MV-4-11 (cell line): ENCODE data around the gene ATG9A.
A peak's percentile ranks its signal among the peaks of the same experiment; 100 is the strongest.
"Not testable (repeated sequence)": the region's sequence is repeated elsewhere in the genome, so short reads cannot be mapped to it uniquely, and the experiment has no call there.

Experiments
- DNase-seq: peaks from one replicate; lab custom pipeline; 2025; lab: John Stamatoyannopoulos, UW

Gene ATG9A

DNA sequence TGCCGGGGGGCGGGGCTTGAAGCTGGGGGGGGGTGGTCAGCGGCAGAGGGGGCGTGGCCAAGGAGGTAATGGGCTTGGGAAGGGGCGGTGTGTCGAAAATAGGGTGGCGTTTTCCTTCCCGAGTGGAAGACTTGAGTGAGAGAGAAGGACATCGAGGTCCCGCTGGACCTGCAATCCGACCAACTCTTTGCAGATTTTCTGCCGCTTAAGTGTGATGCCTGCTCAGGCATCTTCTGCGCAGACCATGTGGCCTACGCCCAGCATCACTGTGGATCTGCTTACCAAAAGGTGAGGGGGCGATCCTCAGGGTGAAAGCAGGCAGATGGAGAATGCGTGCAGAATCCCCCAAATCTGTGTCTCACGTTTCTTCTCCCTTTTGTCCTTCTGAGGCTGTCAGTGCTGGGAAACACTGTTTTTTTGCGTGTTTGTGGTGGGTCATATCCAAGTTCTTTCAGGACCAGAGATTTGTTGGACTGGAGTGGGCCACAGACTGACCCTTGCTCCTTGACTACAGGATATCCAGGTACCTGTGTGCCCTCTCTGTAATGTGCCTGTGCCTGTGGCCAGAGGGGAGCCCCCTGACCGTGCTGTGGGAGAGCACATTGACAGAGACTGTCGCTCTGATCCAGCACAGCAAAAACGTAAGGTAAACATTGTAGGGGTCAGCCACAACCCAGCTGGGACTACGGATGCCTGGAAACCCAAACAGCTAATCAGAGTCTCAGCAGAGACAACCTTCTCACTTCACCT is 22.1 kb downstream of the ATG9A start:
- DNase-seq: no peak

DNA sequence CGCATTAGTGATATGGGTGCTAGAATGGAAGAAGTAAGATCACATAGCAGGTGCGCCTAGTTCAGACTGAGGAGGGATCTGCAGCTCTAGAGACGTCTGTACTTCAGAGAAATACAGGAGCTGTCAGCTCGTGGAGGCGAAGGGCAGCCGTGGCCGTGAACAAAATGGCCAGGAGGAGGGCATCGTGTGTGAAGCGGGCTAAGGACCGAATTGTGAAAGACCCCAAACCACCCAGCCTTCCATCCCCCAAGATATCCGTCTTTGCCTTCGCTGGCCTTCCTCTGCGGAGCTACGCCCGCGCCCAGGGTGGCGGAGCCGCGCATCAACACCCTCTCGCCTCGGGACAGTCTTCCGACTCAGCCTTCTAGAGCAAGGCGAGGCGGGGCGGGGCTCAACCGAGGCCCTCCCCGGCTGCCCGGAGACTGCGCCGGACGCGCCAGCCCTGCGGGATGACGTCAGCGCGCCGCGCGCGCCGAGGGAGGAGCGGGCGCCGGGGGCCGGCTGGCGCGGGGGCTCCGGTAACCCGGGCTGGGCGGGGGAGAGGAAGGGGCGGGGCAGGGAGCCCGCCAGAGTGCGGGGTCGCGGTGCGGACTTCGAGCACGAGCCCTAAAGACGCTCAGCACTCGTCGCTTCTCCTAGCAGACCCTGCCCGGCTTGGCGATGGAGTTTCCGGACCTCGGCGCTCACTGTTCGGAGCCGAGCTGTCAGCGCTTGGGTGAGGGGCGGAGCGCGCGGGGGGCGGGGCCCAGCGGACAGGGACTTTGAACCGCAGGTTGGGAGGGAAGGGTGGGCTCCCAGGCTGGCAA is 22.9 kb downstream of the ATG9A start, which contains the start of gene ZFAND2B:
ZFAND2B (plus strand) TSS at position 455 of the 806 bp plus-strand sequence; CDS start at position 661, 206 bp downstream.
- peak; percentile 86 for DNase-seq

DNA sequence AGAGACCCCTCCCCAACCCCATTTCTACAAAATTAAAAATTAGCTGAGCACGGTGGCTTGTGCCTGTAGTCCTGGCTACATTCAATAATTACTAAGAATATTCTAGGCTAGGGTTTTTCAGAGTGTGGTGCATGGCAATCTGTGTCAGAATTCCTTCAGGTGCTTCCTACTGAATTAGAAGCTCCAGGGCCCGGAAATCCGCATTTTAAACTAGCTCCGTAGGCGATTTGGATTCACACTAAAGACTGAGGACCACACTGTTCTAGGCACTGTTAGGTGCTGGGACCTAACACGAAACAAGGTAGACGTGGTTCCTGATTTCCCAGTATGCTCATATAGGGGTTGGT is 23.5 kb downstream of the ATG9A start:
- no peak for DNase-seq

DNA sequence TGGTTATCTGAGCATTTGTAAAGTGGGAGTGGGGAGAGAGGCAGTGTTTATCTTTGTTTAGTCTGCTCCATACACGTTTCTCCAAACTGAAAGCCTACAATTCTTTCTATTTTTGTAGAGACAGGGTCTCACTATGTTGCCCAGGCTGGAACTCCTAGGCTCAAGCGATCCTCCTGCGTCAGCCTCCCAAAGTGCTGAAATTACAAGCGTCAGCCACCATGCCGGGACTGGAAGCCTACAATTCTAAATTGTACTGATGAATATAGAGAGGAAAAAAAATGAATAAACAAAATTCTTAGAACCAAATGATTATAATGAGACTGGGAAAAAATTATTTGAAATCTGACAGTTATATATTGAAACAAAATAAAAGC is 24.3 kb downstream of the ATG9A start:
- no peak for DNase-seq

DNA sequence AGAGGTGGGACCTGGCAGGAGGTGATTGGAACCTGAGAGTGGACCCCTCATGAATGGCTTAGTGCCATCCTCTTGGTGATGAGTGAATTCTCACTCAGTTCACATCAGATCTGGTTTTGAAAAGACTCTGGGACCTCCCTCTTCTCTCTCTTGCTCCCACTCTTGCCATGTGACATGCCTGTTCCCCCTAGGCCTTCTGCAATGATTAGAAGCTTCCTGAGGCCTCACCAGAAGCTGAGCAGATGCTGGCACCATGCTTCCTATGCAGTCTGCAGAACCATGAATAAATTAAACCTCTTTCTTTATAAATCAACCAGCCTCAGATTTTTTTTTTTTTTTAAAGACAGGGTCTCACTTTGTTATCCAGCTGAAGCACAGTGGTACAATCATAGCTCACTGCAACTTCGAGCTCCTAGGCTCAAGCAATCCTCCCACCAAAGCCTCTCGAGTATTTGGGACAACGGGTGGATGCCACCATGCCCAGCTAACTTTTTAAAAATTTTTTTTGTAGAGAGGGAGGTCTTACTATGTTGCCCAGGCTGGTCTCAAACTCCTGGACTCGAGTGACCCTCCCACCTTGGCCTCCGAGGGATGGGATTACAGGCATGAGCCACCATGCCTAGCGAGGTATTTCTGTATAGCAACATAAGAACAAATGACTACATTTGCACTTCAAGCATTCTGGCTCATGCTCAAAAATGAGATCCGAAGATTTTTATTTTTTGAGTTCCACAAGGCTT is 24.8 kb downstream of the ATG9A start:
- no peak for DNase-seq

DNA sequence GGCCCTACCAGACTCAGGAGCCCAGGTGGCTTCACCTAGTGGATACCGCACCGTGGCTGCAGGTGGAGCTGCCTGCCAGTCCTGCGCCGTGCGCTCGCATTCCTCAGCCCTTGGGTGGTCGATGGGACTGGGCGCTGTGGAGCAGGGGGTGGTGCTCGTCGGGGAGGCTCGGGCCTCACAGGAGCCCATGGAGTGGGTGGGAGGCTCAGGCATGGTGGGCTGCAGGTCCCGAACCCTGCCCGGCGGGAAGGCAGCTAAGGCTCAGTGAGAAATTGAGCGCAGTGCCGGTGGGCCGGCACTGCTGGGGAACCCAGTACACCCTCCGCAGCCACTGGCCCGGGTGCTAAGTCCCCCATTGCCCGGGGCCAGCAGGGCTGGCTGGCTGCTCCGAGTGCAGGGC is 28.1 kb downstream of the ATG9A start:
- DNase-seq: not testable (repeated sequence)

DNA sequence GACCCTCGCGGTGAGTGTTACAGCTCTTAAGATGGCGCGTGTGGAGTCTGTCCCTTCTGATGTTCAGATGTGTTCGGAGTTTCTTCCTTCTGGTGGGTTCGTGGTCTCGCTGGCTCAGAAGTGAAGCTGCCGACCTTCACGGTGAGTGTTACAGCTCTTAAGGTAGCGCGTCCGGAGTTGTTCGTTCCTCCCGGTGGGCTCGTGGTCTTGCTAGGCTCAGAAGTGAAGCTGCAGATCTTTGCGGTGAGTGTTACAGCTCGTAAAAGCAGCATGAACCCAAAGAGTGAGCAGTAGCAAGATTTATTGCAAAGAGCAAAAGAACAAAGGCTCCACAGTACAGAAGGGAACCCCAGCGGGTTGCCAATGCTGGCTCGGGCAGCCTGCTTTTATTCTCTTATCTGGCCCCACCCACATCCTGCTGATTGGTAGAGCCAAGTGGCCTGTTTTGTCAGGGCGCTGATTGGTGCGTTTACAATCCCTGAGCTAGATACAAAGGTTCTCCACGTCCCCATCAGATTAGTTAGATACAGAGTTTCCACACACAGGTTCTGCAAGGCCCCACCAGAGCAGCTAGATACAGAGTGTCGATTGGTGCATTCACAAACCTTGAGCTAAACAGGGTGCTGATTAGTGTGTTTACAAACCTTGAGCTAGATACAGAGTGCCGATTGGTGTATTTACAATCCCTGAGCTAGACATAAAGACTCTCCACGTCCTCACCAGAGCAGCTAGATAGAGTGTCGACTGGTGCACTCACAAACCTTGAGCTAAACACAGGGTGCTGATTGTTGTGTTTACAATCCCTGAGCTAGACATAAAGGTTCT is 28.7 kb downstream of the ATG9A start:
- not testable (repeated sequence) for DNase-seq

DNA sequence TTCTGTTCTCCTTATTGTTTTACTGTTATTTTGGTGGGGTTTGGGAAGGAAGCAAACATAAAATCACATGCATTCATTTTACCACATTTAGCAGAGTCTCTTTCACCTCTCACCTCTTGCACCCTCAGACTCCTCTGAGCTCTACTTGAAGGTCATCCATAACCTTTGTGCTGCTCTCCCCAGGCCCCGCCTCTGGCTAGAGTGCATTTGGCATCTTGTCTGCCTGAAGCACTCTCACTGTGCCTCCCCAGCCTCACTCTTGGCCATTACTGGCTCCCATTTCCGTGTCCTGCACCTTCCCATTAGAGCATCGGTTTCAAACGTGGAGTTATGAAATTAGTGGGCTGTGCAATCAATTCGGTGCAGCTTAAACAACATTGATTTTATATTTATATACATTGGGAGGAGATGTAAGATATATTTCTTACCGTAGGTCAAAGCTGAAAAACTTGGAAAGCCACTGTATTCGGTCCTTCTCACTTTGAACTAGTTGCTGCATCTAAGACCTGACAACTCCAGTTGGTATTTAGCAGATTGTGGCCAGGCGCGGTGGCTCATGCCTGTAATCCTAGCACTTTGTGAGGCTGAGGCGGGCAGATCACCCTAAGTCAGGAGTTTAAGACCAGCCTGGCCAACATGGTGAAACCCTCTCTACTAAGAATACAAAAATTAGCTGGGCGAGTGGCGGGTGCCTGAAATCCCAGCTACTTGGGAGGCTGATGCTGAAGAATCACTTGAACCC is 29.8 kb downstream of the ATG9A start:
- no peak for DNase-seq

DNA sequence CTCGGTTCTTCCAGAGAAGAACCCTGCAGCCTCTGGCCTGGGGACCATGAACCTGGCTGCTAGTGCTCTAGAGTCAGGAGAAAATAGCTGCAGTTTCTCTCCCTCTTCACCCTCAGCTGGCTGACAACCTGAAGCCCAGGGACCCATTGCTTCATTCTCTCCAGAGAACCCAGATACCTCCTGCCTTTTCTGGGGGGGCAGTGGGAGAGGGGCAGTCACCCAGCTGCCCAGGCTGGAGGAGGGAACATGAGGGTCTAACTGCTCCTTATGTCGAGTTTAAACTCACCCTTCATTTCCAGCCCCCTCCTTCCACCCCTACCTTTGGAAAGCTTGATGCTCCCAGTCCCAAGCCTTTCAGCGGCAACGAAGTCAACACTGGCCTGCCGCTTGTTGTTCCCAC is 30.5 kb downstream of the ATG9A start:
- DNase-seq: no peak

DNA sequence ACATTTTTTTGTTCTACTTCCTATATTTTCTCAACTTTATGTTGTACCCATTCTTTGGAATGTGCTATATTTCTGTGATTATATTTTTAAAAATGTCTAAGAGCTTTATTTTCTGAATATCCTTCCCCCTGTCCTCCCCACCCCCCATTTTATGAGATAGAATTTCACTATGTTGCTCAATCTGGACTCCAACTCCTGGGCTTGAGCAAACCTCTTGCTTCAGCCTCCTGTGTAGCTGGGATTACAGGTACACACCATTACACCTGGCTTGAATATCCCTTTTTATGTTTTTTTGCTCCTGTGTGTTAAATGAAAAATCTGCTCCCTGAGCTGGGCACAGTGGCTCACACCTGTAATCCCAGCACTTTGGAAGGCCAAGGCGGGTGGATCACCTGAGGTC is 32.0 kb downstream of the ATG9A start:
- DNase-seq: no peak

DNA sequence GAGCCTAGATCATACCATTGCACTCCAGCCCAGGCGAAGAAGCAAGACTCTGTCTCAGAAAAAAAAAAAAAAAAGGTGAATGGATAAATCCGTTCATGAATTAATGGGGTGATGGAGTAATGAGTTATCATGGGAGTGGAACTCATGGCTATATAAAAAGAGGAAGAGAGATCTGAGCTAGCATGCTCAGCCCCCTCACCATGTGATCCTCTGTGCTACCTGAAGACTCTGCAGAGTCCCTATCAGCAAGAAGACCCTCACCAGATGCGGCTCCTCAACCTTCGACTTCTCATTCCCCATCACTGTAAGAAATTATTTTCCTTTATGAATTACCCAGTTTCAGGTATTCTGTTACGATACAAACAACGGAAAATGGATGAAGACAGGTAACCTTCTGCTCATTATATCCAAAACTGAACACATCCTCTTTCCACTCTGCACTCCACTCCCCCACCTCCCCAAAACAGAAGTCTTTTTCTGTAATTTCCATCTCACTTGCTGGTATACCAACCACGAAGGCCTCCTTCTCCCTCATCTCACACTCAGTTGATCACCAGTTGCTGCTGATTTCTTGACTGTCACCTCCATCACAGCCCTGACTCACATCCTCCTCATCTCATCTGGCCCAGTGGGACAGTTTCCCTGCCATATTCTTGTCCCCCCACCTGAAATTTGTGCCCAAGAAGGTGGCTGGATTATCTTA is 42.5 kb downstream of the ATG9A start:
- DNase-seq: no peak

DNA sequence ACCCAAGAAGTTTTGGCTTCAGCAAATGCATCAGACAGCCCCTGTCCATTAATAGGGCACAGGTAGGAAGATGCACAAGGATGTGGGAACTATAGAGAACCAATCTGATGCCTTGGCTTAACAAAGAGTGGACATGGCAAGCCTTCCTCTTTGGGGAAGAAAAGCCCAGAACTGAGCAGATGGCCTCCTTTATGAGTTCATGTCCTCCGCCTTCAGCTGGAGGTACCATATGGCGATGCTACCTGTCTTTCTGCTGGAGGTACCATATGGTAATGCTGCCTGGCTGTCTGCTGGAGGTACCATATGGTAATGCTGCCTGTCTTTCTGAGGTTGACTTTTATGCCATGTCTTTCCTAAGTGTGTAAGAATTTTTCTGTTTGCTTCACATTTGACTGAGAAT is 45.3 kb downstream of the ATG9A start:
- DNase-seq: no peak

DNA sequence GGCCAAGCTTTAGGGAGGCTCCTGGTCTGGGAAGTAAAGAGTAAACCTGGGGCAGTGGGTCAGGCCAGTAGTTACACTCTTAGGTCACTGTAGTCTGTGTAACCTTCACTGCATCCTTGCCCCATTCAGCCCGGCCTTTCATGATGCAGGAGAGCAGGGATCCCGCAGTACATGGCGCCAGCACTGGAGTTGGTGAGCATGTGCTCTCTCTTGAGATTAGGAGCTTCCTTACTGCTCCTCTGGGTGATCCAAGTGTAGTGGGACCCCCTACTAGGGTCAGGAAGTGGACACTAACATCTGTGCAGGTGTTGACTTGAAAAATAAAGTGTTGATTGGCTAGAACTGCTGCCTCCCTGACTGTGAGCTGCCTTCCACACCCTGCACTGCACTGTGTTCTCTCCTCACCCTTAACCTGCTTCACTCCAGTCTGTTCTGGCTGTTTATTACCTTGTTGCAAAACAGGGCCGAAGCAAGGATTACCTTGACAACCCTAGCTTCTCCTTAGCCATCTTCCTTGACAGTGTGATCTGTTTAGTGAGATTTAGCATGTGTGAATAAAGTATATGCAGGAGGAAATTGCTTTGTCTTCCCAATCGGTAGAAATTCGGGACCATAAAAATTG is 46.2 kb downstream of the ATG9A start:
- DNase-seq: no peak

DNA sequence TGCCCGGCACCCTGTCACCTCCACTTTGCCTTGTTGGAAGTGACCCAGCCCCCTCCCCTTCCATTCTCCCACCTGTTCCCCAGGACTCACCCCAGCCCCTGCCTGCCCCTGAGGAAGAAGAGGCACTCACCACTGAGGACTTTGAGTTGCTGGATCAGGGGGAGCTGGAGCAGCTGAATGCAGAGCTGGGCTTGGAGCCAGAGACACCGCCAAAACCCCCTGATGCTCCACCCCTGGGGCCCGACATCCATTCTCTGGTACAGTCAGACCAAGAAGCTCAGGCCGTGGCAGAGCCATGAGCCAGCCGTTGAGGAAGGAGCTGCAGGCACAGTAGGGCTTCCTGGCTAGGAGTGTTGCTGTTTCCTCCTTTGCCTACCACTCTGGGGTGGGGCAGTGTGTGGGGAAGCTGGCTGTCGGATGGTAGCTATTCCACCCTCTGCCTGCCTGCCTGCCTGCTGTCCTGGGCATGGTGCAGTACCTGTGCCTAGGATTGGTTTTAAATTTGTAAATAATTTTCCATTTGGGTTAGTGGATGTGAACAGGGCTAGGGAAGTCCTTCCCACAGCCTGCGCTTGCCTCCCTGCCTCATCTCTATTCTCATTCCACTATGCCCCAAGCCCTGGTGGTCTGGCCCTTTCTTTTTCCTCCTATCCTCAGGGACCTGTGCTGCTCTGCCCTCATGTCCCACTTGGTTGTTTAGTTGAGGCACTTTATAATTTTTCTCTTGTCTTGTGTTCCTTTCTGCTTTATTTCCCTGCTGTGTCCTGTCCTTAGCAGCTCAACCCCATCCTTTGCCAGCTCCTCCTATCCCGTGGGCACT is 46.9 kb downstream of the ATG9A start:
- DNase-seq: no peak

DNA sequence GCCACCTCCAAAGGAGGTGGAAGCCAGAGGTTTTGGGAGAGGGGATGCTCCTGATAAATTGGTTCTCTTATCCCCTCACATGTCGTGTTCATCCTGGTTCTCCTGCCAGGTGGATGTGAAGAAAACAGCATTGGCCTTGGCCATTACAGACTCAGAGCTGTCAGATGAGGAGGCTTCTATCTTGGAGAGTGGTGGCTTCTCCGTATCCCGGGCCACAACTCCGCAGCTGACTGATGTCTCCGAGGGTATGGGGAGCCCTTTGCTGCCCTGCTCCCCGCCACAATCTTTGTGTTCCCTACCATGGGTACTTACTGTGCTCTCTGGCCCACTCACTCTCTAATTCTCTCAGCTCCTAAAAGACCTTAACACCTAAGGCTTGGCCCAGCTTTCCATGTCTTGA is 47.9 kb downstream of the ATG9A start:
- DNase-seq: no peak

DNA sequence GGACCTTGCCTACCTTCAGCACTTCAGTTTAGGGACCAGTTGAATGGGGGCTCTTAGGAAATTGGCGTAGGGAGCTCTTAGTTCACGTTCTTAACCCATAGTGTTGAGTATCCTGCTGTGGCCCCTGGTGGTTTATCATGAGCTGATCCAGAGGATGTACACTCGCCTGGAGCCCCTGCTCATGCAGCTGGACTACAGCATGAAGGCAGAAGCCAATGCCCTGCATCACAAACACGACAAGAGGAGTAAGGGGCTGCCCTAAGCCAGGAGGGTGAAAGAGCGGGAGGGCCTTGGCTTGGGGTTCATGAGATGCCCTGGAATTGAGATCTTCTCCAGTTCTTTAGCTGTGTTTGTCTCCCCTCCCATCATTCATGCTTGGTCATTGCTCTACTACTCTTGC is 48.5 kb downstream of the ATG9A start:
- DNase-seq: no peak

DNA sequence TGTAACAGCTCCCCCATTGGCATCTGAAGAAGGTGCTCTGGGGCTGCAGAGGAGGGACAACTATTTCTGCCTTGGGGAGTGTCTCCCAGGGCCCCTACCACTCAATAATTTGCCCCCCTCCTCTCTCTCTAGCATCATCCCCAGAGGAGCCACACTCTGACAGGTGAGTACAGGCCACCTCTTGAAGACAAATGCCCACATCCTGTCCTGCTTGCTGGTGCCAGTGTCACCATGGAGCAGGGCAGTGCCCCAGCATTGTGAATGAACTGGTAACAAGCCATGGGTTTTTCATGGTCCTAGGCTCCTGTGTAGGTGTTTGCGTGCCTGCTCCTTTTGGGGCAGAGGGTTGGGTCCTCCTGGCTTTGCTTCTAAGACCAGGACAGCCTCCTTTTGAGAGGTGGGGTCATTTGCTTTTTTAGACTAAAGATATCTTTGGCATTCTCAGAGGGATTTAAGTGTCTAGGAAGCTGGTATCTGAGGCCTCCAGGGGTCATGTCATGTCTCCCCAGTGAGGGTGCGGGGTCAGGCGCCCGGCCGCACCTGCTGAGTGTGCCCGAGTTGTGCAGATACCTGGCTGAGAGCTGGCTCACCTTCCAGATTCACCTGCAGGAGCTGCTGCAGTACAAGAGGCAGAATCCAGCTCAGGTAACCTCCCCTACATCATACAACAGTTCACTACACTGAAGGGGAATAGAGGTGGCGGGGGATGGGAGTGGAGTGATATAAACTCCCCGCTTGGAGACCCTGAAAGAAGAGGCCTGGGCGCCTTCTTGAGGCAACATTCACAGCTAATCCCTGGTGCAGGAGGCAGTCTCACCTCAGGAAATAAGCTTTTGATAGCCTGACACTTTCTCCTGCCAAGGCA is 49.6 kb downstream of the ATG9A start:
- DNase-seq: no peak
